GM19035 (cell line): ENCODE data around the gene TMEM181.
"Not testable (repeated sequence)": the region's sequence is repeated elsewhere in the genome, so short reads cannot be mapped to it uniquely, and the experiment has no call there.

Source experiments
- ATAC-seq: cut with Tn5 transposase; IDR thresholded peaks from one replicate; pipeline ENCODE4 v1.9.1; 2021; ENCODE audit not compliant: unreplicated experiment

The TMEM181 gene

GRCh38 chr6:158536891-158537798, 22.7 kb upstream of the TMEM181 start:
- ATAC-seq, result no peak

- ATAC-seq, result no peak
Measured at GRCh38 chr6:158538741-158539140, 21.1 kb upstream of the TMEM181 start.

GRCh38 chr6:158539413-158539812, 20.5 kb upstream of the TMEM181 start:
- no peak for ATAC-seq

- no peak for ATAC-seq
Measured at GRCh38 chr6:158539881-158540280, 20.0 kb upstream of the TMEM181 start.

GRCh38 chr6:158543606-158544185, 16.2 kb upstream of the TMEM181 start:
- no peak for ATAC-seq

- no peak for ATAC-seq
Measured at GRCh38 chr6:158544428-158544827, 15.5 kb upstream of the TMEM181 start.

- ATAC-seq, result no peak
Measured at GRCh38 chr6:158545043-158545966, 14.6 kb upstream of the TMEM181 start.

GRCh38 chr6:158548418-158549161, 11.3 kb upstream of the TMEM181 start:
- no peak for ATAC-seq

GRCh38 chr6:158552055-158552795, 7.7 kb upstream of the TMEM181 start:
- no peak for ATAC-seq

GRCh38 chr6:158552796-158553138, 7.1 kb upstream of the TMEM181 start:
- ATAC-seq, result no peak

GRCh38 chr6:158554611-158555361, 5.1 kb upstream of the TMEM181 start:
- ATAC-seq, result no peak

GRCh38 chr6:158556113-158556512, 3.8 kb upstream of the TMEM181 start:
- ATAC-seq, result no peak

- ATAC-seq, result not testable (repeated sequence)
Measured at GRCh38 chr6:158557110-158557509, 2.8 kb upstream of the TMEM181 start.

- no peak for ATAC-seq
Measured at GRCh38 chr6:158557927-158558326, 2.0 kb upstream of the TMEM181 start.

- no peak for ATAC-seq
Measured at GRCh38 chr6:158558415-158559306, 1.2 kb upstream of the TMEM181 start.

GRCh38 chr6:158559338-158559894, 475 bp upstream of the TMEM181 start:
- no peak for ATAC-seq

GRCh38 chr6:158560836-158561320, 987 bp downstream of the TMEM181 start:
- ATAC-seq, result no peak

- ATAC-seq, result no peak
Measured at GRCh38 chr6:158561321-158561884, 1.5 kb downstream of the TMEM181 start.
